Posterior cingulate gyrus (tissue), 11 donors: ENCODE measurements around the gene FA2H.
A peak's percentile ranks its signal among the peaks of the same experiment; 100 is the strongest.
"Not testable (repeated sequence)": the region's sequence is repeated elsewhere in the genome, so short reads cannot be mapped to it uniquely, and the experiment has no call there.

Source experiments
- DNase-seq, 10 donors: peaks; one replicate each; pipeline versions ENCODE4 v3.0.0 to v3.0.0-alpha.2; 2020 to 2021; ENCODE audit warnings: mixed read lengths in 3 of 10
- intact Hi-C: fragments of 100-400 bp; cut with DNase I; formaldehyde crosslinking; loops from one replicate; pipeline ENCODE4 v1.15.1; 2023

Gene FA2H

GRCh38 chr16:74771656-74772315 lies 2.8 kb downstream of the FA2H start:
- no peak for DNase-seq
- intact Hi-C loops = loop anchor here (2.0 kb wide), 1 partner anchor 17 kb away; no protein-coding TSS in a partner anchor

- DNase-seq = no peak
- intact Hi-C loops = loop anchor here (2.0 kb wide), 1 partner anchor 16 kb away; no protein-coding TSS in a partner anchor
Observed at GRCh38 chr16:74770831-74771526, 3.6 kb downstream of the FA2H start.

GRCh38 chr16:74769586-74770190 lies 4.9 kb downstream of the FA2H start:
- no peak for DNase-seq
- intact Hi-C loops = loop anchor here (2.0 kb wide), 1 partner anchor 15 kb away; no protein-coding TSS in a partner anchor

DNA sequence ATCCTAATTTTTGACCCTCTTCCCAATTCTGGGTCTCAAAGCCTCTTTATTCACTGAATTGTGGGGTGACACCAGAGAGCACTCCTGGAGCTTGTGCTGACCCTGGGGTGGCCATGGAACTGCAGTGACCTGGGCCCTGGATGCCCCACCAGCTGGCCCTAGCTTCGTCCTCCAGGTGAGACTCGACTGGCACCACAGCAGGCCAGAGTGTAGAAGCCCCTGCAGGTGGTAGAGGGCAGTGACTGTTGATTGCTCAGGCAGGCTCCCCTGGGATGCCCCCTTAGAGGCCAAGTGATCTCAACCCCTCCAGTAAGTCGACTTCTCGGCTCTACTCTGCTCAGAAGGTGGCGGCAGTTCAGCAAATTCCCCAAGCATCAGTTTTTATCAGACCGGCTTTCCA lies 6.4 kb downstream of the FA2H start:
- DNase-seq = peak in 1 of 10 donors; percentile 72
- intact Hi-C loops = no loop called here

DNA sequence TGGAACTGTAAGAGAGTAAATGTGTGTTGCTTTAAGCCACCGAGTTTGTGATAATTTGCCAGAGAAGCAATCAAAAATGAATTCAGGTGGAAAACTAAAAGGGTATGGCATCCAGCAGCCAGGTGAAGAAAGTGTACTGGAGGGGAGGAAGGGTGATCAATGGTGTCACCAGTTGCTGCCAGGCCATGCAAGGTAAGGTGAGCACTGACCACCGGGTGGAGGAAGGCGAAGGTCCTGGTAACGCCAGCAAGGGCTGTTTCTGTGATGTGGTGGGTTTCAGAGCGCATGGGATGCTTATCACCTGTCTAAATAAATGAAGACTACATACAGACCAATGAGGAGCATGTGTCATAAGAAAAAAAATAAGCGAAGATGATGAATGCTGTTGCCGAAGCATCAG lies 6.9 kb downstream of the FA2H start:
- DNase-seq = peak in 1 of 10 donors; percentile 13
- intact Hi-C loops = no loop called here

DNA sequence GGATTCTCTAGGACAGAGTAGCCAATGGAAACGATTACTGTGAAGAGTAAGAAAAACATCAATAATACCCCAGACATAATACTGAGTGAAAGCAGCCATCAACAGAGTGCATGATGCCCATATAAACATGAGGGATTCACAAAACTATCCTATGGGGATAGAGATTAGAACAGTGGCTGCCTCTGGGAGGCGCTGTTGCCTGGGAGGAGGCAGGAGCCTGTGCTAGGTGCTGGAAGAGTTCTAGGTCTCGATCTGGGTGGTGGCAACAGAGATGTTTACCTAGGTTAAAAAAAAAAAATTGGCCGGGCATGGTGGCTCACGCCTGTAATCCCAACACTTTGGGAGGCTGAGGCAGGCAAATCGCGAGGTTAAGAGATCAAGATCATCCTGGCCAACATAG lies 7.9 kb downstream of the FA2H start:
- intact Hi-C loops = no loop called here
- peak in 1 of 10 donors; percentile 16 for DNase-seq

GRCh38 chr16:74764184-74764583 lies 10.4 kb downstream of the FA2H start:
- intact Hi-C loops, DNase-seq: not testable (repeated sequence)

DNA sequence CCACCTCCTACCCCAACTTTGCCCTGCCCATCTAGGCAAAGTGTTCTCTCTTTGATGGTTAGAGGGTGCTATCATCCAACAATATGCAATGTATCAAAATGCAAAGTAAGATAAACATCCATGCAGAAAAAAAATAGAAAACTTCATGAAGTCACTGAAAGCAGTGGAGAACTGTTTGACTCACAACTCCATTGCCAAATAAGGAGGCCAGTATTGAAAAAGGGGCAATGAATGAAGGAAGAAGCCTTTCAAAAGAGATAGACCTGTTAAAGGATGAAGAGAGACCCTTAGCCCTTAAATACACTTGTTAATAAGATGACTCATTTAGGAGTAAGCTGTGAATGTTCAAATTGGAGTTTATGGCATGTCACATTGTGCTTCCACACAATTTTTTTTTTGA lies 13.0 kb downstream of the FA2H start:
- intact Hi-C loops = no loop called here

GRCh38 chr16:74760007-74760767 lies 14.4 kb downstream of the FA2H start:
- intact Hi-C loops = no loop called here
- peak in 2 of 10 donors; percentile 28 to 44 for DNase-seq

More for the DNA sequence above, 13.0 kb downstream of the FA2H start:
- DNase-seq = no peak

DNA sequence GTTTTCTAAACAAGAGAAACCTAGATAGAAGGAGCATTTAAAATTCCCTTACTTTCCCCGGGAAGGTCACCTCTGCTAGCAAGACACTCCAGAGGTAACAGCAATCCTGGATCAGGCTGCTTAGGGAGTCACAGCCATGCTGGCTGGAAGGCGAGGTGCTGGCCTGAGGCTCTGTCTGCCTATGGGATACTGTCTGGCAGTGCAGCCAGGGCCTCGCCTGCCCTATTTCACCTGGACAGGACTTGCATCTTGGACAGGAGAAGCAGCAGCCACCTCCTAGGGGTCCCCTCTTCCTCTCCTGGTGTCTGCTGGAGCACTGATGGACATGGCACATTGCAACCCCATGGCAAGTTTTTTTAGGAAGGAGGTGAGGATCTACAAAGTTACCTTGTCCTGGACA lies 15.1 kb downstream of the FA2H start:
- intact Hi-C loops = no loop called here
- peak in 2 of 10 donors; percentile 49 to 67 for DNase-seq

DNA sequence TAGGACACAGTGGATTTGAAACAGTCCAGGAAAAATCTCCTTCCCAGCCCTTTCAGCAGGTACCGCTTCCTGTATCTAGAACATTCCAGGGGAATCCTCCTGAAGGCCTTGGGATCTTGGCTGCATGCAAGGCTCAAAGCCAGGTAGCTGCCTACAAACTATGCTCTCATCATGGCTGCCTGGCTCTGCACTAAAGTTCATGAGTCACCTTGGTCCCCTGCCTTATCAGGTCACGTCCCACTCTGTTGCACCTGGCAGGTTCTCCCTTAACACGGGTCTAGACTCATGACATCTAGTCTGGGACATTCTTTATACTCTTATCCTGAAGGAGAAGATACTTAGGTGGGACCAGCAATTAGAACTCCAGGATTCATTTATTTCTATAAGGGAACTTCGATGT lies 15.8 kb downstream of the FA2H start:
- intact Hi-C loops = no loop called here

DNA sequence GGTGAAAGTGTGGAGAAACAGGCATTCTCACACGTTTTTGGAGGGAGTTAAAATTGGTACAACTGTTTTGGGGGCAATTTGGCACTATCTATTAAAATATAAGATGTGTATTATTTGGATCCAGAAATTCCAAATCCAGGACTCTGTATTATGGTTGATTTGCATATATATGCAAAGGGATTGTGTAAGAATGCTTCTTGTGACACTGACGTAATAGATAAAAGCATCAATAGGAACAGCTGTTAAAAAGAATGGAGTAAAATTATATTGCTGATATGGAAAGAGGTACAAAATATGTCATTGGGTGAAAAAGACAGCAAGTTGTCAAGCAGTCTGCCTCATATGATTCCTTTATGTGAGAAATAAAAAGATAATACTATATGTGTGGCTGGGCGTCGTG lies 17.3 kb downstream of the FA2H start:
- intact Hi-C loops = no loop called here

More for the DNA sequence above, 15.8 kb downstream of the FA2H start:
- peak in 1 of 10 donors; percentile 26 for DNase-seq

GRCh38 chr16:74756203-74756602 lies 18.4 kb downstream of the FA2H start:
- peak in 2 of 10 donors; percentile 57 to 58 for DNase-seq
- intact Hi-C loops = no loop called here

More for the DNA sequence above, 17.3 kb downstream of the FA2H start:
- DNase-seq = no peak

DNA sequence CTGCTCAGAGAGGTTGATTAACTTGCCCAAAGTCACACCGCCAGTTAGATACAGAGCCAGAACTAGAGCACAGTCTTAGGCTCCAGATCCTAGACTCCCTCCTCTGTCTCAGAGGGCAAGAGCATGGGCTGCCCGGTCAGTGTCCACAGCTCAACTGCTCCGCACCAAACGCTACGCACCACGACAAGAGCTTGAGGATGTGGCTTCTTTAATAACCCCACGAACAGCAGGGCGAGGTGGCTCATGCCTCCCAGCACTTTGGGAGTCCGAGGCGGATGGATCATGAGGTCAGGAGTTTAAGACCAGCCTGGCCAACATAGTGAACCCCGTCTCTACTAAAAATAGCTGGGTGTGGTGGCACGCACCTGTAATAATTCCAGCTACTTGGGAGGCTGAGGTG lies 21.4 kb downstream of the FA2H start:
- DNase-seq = peak in 2 of 10 donors; percentile 25 to 42
- intact Hi-C loops = no loop called here

DNA sequence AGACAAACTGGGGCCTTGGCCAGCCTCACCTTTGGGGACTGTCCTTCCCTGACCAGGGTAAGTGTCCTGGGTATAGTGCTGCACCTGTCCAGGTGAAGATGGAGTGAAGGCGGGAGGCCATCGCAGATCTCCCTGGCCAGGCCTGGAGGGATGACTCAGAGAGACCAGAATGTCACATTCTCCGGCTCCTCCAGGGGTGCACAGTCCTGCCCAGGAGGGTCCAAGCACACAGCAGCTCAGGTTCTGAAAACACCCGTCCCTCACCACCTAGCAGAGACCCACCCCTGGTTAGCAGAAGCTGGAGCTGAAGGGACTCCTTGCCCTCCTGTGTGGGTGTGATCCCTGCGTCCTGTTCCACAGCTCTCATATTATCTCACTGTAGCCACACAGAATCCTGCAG lies 21.9 kb downstream of the FA2H start:
- peak in 2 of 10 donors; percentile 26 to 59 for DNase-seq

GRCh38 chr16:74752258-74752657 lies 22.4 kb downstream of the FA2H start:
- intact Hi-C loops = no loop called here
- peak in 1 of 10 donors; percentile 53 for DNase-seq

More for the DNA sequence above, 21.9 kb downstream of the FA2H start:
- intact Hi-C loops = no loop called here

DNA sequence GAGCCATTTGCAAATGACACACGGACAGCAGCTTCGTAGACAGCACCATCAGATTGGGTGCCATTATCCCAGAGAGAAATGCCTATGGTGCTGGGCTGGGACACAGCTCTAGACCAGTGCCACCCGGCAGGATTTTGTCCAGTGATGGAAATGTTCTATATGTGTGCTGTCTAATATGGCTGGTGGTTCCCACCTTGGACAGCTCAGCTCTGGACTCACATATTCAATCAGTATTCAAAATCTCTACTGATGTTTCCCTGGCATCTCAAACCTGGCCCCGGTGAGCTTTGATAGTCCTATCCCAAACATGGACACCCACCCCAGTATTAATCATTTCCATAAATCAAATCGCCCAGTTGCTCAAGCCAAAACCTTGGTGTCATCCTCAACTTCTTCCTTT lies 23.0 kb downstream of the FA2H start:
- intact Hi-C loops = no loop called here
- peak in 1 of 10 donors; percentile 27 for DNase-seq

DNA sequence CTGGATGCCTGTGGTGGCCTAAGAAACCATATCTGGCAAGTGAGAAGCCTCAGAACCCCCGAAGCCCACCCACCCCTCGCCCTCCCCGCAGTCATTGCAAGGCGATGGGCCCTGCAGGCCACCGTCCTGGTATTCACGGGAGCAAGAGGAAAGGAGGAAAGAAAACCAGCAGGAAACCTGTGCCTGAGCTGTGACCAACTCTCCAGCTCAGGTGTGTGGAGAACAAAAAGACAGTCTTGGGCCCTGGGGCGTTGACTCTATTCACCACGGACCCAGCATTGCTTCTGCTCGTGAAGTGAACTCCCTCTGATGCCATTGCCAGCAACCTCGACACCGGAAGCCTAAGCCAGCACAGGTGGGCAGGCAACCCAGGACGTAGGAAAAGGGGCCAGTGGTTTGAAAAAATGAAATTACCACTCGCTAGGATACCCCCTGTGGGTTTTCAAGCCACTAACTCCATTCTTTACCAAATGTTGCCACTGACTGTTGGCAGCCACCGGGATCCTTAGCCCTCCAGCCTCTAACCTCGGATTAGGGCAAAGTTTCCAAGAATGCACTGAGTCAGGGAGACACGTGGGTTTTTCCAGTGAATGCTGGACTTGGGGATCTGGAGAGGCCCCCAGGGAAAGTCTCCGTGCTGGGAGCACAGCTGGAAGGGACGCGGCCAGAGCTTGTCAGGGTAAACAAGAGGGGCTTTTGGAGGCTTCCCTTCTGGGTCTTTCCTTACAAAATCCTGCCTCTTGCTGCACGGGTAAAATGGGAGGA lies 25.1 kb downstream of the FA2H start:
- peak in 1 of 10 donors; percentile 77 for DNase-seq
- intact Hi-C loops = loop anchor here (2.0 kb wide), 1 partner anchor 25 kb away; no protein-coding TSS in a partner anchor

- peak; percentile 53 to 94 (median 74) for DNase-seq
- intact Hi-C loops = loop anchor here (2.0 kb wide), 1 partner anchor 24 kb away; no protein-coding TSS in a partner anchor
Observed at GRCh38 chr16:74748616-74749026, 26.0 kb downstream of the FA2H start.
